GM13977 (cell line): ENCODE data around the gene ABHD10.

Source experiments
- DNase-seq: peaks from one replicate; pipeline ENCODE4 v3.0.0; 2012; ENCODE audit warnings: low spot score
- in situ Hi-C: fragments of 300-500 bp; cut with MboI; formaldehyde crosslinking; loops from one replicate; pipeline ENCODE4 v1.12.0; 2022; ENCODE audit warnings: low sequenced_read_pairs, low pct_unique_long_range_greater_than_20kb, mixed read lengths, inconsistent platforms; ENCODE audit not compliant: unreplicated experiment
- TF ChIP-seq, protein P1 (sequence below): IDR thresholded peaks from 2 replicates; pipeline ENCODE4 v1.5.1; 2012; ENCODE audit warnings: mild to moderate bottlenecking, control low read depth; ENCODE audit not compliant: insufficient read depth; ENCODE audit errors: extremely low read depth, missing control alignments

The ABHD10 gene

GRCh38 chr3:112010636-112011035 lies 31.8 kb downstream of the ABHD10 start:
- DNase-seq: no peak
- TF ChIP-seq, protein P1, sequence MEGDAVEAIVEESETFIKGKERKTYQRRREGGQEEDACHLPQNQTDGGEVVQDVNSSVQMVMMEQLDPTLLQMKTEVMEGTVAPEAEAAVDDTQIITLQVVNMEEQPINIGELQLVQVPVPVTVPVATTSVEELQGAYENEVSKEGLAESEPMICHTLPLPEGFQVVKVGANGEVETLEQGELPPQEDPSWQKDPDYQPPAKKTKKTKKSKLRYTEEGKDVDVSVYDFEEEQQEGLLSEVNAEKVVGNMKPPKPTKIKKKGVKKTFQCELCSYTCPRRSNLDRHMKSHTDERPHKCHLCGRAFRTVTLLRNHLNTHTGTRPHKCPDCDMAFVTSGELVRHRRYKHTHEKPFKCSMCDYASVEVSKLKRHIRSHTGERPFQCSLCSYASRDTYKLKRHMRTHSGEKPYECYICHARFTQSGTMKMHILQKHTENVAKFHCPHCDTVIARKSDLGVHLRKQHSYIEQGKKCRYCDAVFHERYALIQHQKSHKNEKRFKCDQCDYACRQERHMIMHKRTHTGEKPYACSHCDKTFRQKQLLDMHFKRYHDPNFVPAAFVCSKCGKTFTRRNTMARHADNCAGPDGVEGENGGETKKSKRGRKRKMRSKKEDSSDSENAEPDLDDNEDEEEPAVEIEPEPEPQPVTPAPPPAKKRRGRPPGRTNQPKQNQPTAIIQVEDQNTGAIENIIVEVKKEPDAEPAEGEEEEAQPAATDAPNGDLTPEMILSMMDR: no peak
- in situ Hi-C loops: no loop called here

DNA sequence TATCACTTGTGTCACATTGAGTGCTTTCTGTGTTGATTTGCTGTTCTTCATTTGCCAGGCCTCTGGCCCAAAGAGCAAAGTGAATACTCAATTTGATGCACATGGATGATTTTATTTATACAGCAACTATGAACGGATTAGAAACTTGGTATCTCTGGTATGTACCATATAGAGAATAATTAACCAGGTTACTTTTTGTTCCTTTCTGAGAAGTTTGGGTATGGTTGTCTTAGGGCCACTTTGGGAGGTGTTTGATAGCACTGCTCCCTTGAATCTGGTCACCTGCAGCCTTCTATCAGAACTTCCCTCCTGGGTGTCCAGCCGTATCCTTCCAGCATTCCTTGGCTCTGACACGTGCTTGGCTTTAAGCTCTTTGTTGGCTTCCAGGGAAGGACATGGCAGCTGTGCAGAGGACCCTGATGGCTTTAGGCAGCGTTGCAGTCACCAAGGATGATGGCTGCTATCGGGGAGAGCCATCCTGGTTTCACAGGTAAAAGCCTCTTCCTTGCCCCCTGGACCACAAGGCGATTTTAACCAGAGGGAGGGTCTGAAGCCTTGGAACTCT lies 32.6 kb downstream of the ABHD10 start:
- no peak for DNase-seq
- in situ Hi-C loops: no loop called here
- TF ChIP-seq, protein P1: no peak

GRCh38 chr3:112012205-112012992 lies 33.6 kb downstream of the ABHD10 start:
- TF ChIP-seq, protein P1: no peak
- in situ Hi-C loops: no loop called here
- no peak for DNase-seq

GRCh38 chr3:112013058-112013783 lies 34.4 kb downstream of the ABHD10 start:
- peak; percentile 53 for DNase-seq
- TF ChIP-seq, protein P1: peak; percentile 80
- in situ Hi-C loops: no loop called here

GRCh38 chr3:112013784-112014143 lies 34.9 kb downstream of the ABHD10 start:
- DNase-seq: no peak
- TF ChIP-seq, protein P1: no peak
- in situ Hi-C loops: no loop called here

DNA sequence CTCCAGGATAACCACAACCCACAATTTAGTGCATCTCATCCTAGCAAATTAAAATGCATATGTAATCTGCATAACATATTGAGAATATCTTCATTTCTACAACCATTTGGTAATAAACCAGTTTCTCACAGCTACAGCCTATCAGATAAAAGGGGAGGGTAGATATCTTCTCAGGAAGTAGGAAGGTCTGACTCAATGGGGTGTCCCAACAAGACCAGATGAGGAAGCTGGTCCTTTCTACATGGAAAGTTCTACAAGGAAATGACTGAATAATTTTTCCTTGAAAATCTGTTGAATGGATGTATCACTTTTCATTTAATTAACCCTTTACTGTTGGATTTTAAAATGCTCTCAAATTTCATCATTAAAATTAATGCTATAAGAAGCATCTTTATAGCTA lies 38.3 kb downstream of the ABHD10 start:
- DNase-seq: no peak

More for the DNA sequence above, 38.3 kb downstream of the ABHD10 start:
- TF ChIP-seq, protein P1: no peak
- in situ Hi-C loops: no loop called here
